IMR-90 (cell line): ENCODE measurements around the gene RNF19B. TPM values are rescaled to one million over a fixed set of nuclear protein-coding genes. Genes with fewer than 3 reads are reported as not detected.

Source experiments
- ATAC-seq: fragments of 200-7000 bp; cut with Tn5 transposase; 2 replicates; pipeline ENCODE4 v1.9.1; 2020; ENCODE audit warnings: low read depth, mild to moderate bottlenecking, moderate library complexity
- BruUV-seq: library from RNA; stranded (reverse); fragments of 400-500 nt; replicated peaks from 2 replicates; lab custom pipeline; 2021; lab: Mats Ljungman, UMichigan
- CTCF ChIA-PET: fragments of 300-600 bp; formaldehyde crosslinking; extraction: SDS; loops from one replicate; lab custom pipeline; 2021; ENCODE audit warnings: antibody characterized with exemption; lab: Yijun Ruan, JAX
- POLR2A ChIA-PET: fragments of 300-600 bp; sonication (Branson Sonifier 250); formaldehyde crosslinking; loops from one replicate; lab custom pipeline; 2022; ENCODE audit warnings: antibody characterized with exemption; ENCODE audit not compliant: unreplicated experiment; lab: Charles Lee
- DNase-seq: peaks from one replicate; pipeline ENCODE4 v3.0.0; 2013
- H2AFZ ChIP-seq: replicated peaks from 2 replicates; pipeline ENCODE3; 2013; ENCODE audit warnings: low read length, mild to moderate bottlenecking; ENCODE audit not compliant: poor library complexity
- H2AK5ac ChIP-seq: 2 replicates; pipeline ENCODE4 v1.6.1; 2013; ENCODE audit warnings: low read depth, low read length, inconsistent platforms
- H2AK9ac ChIP-seq: replicated peaks from 2 replicates; pipeline ENCODE3; 2013; ENCODE audit warnings: mild to moderate bottlenecking, low read depth, low read length, moderate library complexity; ENCODE audit not compliant: poor library complexity
- H2BK120ac ChIP-seq: 2 replicates; pipeline ENCODE4 v1.6.1; 2013; ENCODE audit warnings: low read depth, low read length, inconsistent platforms
- H2BK15ac ChIP-seq: 3 replicates; pipeline ENCODE4 v1.6.1; 2013; ENCODE audit warnings: low read depth, low read length, inconsistent platforms
- H2BK20ac ChIP-seq: 2 replicates; pipeline ENCODE4 v1.6.1; 2013; ENCODE audit warnings: low read depth, mild to moderate bottlenecking, inconsistent platforms, low read length, moderate library complexity
- H2BK5ac ChIP-seq: 2 replicates; pipeline ENCODE4 v1.6.1; 2013; ENCODE audit warnings: mild to moderate bottlenecking, low read depth, low read length, inconsistent platforms; ENCODE audit not compliant: poor library complexity, severe bottlenecking
- H3K14ac ChIP-seq: replicated peaks from 2 replicates; pipeline ENCODE4 v1.6.1; 2013; ENCODE audit warnings: low read depth, low read length, inconsistent platforms
- H3K18ac ChIP-seq: 2 replicates; pipeline ENCODE4 v1.6.1; 2013; ENCODE audit warnings: low read depth, low read length, control low read depth
- H3K23ac ChIP-seq: 2 replicates; pipeline ENCODE4 v1.6.1; 2013; ENCODE audit warnings: low read depth, low read length, inconsistent platforms
- H3K27ac ChIP-seq: 2 replicates; pipeline ENCODE4 v1.5.1; 2013; ENCODE audit warnings: mild to moderate bottlenecking, control low read depth, low read length; ENCODE audit not compliant: insufficient read depth
- H3K27me3 ChIP-seq: 2 replicates; pipeline ENCODE4 v1.6.1; 2013; ENCODE audit warnings: low read length; ENCODE audit not compliant: control insufficient read depth, insufficient read depth
- H3K36me3 ChIP-seq: 2 replicates; pipeline ENCODE4 v1.6.1; 2013; ENCODE audit warnings: low read length, mixed read lengths; ENCODE audit not compliant: control insufficient read depth, insufficient read depth
- H3K4ac ChIP-seq: 2 replicates; pipeline ENCODE4 v1.6.1; 2013; ENCODE audit warnings: low read depth, low read length, inconsistent platforms
- H3K4me1 ChIP-seq: 2 replicates; pipeline ENCODE4 v1.6.1; 2013; ENCODE audit warnings: low read length, mixed read lengths; ENCODE audit not compliant: control insufficient read depth, insufficient read depth
- H3K4me2 ChIP-seq: 2 replicates; pipeline ENCODE4 v1.6.1; 2013; ENCODE audit warnings: low read depth, mild to moderate bottlenecking, control low read depth, low read length, moderate library complexity
- H3K4me3 ChIP-seq: 2 replicates; pipeline ENCODE4 v1.5.1; 2013; ENCODE audit warnings: low read depth, mild to moderate bottlenecking, control low read depth, low read length, moderate library complexity; ENCODE audit not compliant: insufficient read depth
- H3K56ac ChIP-seq: 2 replicates; pipeline ENCODE4 v1.6.1; 2013; ENCODE audit warnings: low read length, inconsistent platforms; ENCODE audit not compliant: insufficient read depth; ENCODE audit errors: extremely low read depth
- H3K79me1 ChIP-seq, 2 experiments: 2 replicates each; pipeline ENCODE4 v1.6.1; 2013; ENCODE audit warnings: low read length in 2 of 2, inconsistent platforms in 1 of 2, low read depth in 1 of 2
- H3K9ac ChIP-seq: 2 replicates; pipeline ENCODE4 v1.6.1; 2013; ENCODE audit warnings: low read depth, low read length, control low read depth
- H3K9me1 ChIP-seq: 2 replicates; pipeline ENCODE4 v1.6.1; 2013; ENCODE audit warnings: low read length, inconsistent platforms; ENCODE audit not compliant: insufficient read depth
- H3K9me3 ChIP-seq: 2 replicates; pipeline ENCODE4 v1.6.1; 2013; ENCODE audit warnings: low read length; ENCODE audit not compliant: control insufficient read depth, insufficient read depth
- H4K20me1 ChIP-seq: 2 replicates; pipeline ENCODE4 v1.6.1; 2013; ENCODE audit warnings: low read length, inconsistent platforms; ENCODE audit not compliant: insufficient read depth
- H4K5ac ChIP-seq: 2 replicates; pipeline ENCODE4 v1.6.1; 2013; ENCODE audit warnings: mild to moderate bottlenecking, low read depth, low read length, control low read depth
- H4K8ac ChIP-seq, 2 experiments: 2 replicates each; pipeline ENCODE4 v1.6.1; 2013; ENCODE audit warnings: low read depth in 2 of 2, low read length in 2 of 2, control low read depth in 1 of 2, inconsistent platforms in 1 of 2
- H4K91ac ChIP-seq: 2 replicates; pipeline ENCODE4 v1.6.1; 2013; ENCODE audit warnings: low read depth, low read length, inconsistent platforms; ENCODE audit not compliant: insufficient read depth
- BHLHE40 ChIP-seq: fragments of 150-350 bp; IDR thresholded peaks from 2 replicates; pipeline ENCODE4 v1.6.1; 2016; ENCODE audit warnings: mild to moderate bottlenecking, low read depth, low read length
- CEBPB ChIP-seq: IDR thresholded peaks from 2 replicates; pipeline ENCODE4 v1.6.1; 2012; ENCODE audit warnings: low read depth, low read length, improper control_type of control experiment
- CHD1 ChIP-seq: IDR thresholded peaks from 2 replicates; pipeline ENCODE4 v1.6.1; 2012; ENCODE audit warnings: low read depth, low read length, improper control_type of control experiment
- FOS ChIP-seq: fragments of 150-350 bp; IDR thresholded peaks from 2 replicates; pipeline ENCODE4 v1.6.1; 2016; ENCODE audit warnings: low read depth, low read length
- MXI1 ChIP-seq: IDR thresholded peaks from 2 replicates; pipeline ENCODE4 v1.6.1; 2012; ENCODE audit warnings: low read depth, mild to moderate bottlenecking, low read length, moderate library complexity, borderline replicate concordance
- NFE2L2 ChIP-seq: fragments of 150-350 bp; IDR thresholded peaks from 2 replicates; pipeline ENCODE4 v1.6.1; 2016; ENCODE audit warnings: low read depth, mild to moderate bottlenecking, low read length
- POLR2A ChIP-seq: IDR thresholded peaks from 2 replicates; pipeline ENCODE4 v1.6.1; 2012; ENCODE audit warnings: mild to moderate bottlenecking, low read depth, low read length
- RAD21 ChIP-seq: IDR thresholded peaks from 2 replicates; pipeline ENCODE4 v1.6.1; 2012; ENCODE audit warnings: low read length, improper control_type of control experiment
- RCOR1 ChIP-seq: IDR thresholded peaks from 2 replicates; pipeline ENCODE4 v1.6.1; 2012; ENCODE audit warnings: mild to moderate bottlenecking, low read length, improper control_type of control experiment; ENCODE audit not compliant: insufficient replicate concordance
- SMC3 ChIP-seq: fragments of 150-350 bp; IDR thresholded peaks from 2 replicates; pipeline ENCODE4 v1.6.1; 2016; ENCODE audit warnings: low read depth, mild to moderate bottlenecking, antibody characterized with exemption, low read length, moderate library complexity
- WGBS, 2 experiments: methylation state at CpG; one replicate each; pipeline versions ENCODE4 v1.1.5 to v1.1.7; 2013; ENCODE audit warnings: missing lambda C conversion rate in 2 of 2; ENCODE audit not compliant: insufficient read length in 1 of 2; ENCODE audit errors: extremely low coverage in 2 of 2; 5-methylcytosine and 5-hydroxymethylcytosine counted together
- dilution Hi-C: fragments of 300-500 bp; cut with HindIII; formaldehyde crosslinking; loops from one replicate; pipeline ENCODE4 v1.14.3; 2018; ENCODE audit warnings: low sequenced_read_pairs; ENCODE audit not compliant: unreplicated experiment
- in situ Hi-C: fragments of 300-500 bp; cut with MboI; formaldehyde crosslinking; loops from 3 replicates; pipeline ENCODE4 v1.14.3; 2019; ENCODE audit warnings: low sequenced_read_pairs, inconsistent platforms, mixed read lengths
- intact Hi-C: fragments of 100-400 bp; cut with micrococcal nuclease; formaldehyde crosslinking; loops from 2 replicates; pipeline ENCODE4 v1.10.0; 2022
- polyA plus RNA-seq, 3 experiments: library from polyadenylated mRNA; depleted of rRNA; stranded (reverse); fragments of >200 nt; gene quantifications; 2 replicates each; pipeline ENCODE4 v1.2.3, GENCODE V29; 2012; ENCODE audit warnings: low replicate concordance in 1 of 3
- total RNA-seq: library from RNA; depleted of rRNA; stranded (reverse); fragments of >200 nt; gene quantifications from 2 replicates; pipeline ENCODE4 v1.2.3, GENCODE V29; 2012
- TF ChIP-seq, protein P1 (sequence below): fragments of 150-350 bp; IDR thresholded peaks from 2 replicates; pipeline ENCODE4 v1.6.1; 2016; ENCODE audit warnings: low read depth, mild to moderate bottlenecking, low read length, moderate library complexity, borderline replicate concordance

Gene RNF19B
- total and polyA plus RNA-seq, 2 of the 4 experiments (the other 2 are of a cell fraction) = 10.0 to 11.6 TPM

DNA sequence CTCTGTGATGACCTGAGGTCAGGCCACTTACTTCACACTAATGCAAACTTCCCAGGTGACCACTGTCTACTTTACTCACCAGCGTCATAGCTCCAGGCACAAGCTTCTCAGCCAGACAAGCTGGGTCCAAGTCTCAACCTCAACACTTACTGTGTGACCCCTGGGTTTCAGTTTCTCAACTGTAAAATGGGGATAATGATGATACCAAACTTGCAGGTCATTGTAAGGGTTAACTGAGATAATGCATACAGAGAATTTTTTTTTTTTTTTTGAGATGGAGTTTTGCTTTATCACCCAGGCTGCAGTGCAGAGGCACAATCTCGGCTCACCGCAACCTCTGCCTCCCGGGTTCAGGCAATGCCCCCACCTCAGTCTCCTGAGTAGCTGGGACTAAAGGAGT lies 37.4 kb upstream of the RNF19B start:
- Histone ChIP-seq H2AK9ac (no peak overlapping the region), H3K27ac (no peak overlapping the region), H2BK20ac (no peak overlapping the region), H4K5ac (no peak overlapping the region), H3K79me1 (peaks cover 2 to 34% of the 10 kb centered on the region in 2 experiments), H4K91ac (no peak overlapping the region), H3K4me3 (no peak overlapping the region), H3K4ac (no peak overlapping the region), H2BK120ac (no peak overlapping the region), H2BK5ac (no peak overlapping the region), H3K56ac (no peak overlapping the region), H3K18ac (no peak overlapping the region), H4K20me1 (peaks cover 9% of the 10 kb centered on the region; the same call in 1 of the 2 replicates), H3K4me2 (no peak overlapping the region), H2AK5ac (no peak overlapping the region), H4K8ac (no peak overlapping the region), H3K14ac (no peak overlapping the region), H3K4me1 (peaks cover 33% of the 10 kb centered on the region), H3K9me1 (peaks cover 37% of the 10 kb centered on the region), H3K9ac (no peak overlapping the region), H3K36me3 (no peaks in the 10 kb centered on the region), H3K27me3 (no peaks in the 10 kb centered on the region), H2BK15ac (no peak overlapping the region), H3K9me3 (no peaks in the 10 kb centered on the region), H2AFZ (no peak overlapping the region), H3K23ac (no peak overlapping the region)
- dilution Hi-C loops = no loop called here
- TF ChIP-seq FOS = no peak
- TF ChIP-seq MXI1 = no peak
- no peak for TF ChIP-seq RCOR1
- no peak for TF ChIP-seq CHD1
- TF ChIP-seq CEBPB = no peak
- no peak for TF ChIP-seq POLR2A
- no peak for TF ChIP-seq BHLHE40
- no peak for TF ChIP-seq NFE2L2
- TF ChIP-seq, protein P1, sequence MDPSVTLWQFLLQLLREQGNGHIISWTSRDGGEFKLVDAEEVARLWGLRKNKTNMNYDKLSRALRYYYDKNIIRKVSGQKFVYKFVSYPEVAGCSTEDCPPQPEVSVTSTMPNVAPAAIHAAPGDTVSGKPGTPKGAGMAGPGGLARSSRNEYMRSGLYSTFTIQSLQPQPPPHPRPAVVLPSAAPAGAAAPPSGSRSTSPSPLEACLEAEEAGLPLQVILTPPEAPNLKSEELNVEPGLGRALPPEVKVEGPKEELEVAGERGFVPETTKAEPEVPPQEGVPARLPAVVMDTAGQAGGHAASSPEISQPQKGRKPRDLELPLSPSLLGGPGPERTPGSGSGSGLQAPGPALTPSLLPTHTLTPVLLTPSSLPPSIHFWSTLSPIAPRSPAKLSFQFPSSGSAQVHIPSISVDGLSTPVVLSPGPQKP = no peak
- no peak for TF ChIP-seq SMC3
- TF ChIP-seq RAD21 = no peak
- ChIA-PET CTCF (interaction anchor here (0.7 kb wide), 1 partner anchor 76 kb away, joined by 4 read pairs; no protein-coding TSS in a partner anchor), POLR2A (no interaction called here)
- in situ Hi-C loops = no loop called here
- no CpG with 5 or more reads among the region's 4 CpGs for WGBS, 2 experiments
- no TSS peak for BruUV-seq
- intact Hi-C loops = loop anchor here (5.0 kb wide), 1 partner anchor 55 kb away; no protein-coding TSS in a partner anchor
- DNase-seq (no peak), ATAC-seq (no peak)
